ENCODE measurements around the gene DPM2.
A peak's percentile ranks its signal among the peaks of the same experiment; 100 is the strongest.

DPM2 gene

DNA sequence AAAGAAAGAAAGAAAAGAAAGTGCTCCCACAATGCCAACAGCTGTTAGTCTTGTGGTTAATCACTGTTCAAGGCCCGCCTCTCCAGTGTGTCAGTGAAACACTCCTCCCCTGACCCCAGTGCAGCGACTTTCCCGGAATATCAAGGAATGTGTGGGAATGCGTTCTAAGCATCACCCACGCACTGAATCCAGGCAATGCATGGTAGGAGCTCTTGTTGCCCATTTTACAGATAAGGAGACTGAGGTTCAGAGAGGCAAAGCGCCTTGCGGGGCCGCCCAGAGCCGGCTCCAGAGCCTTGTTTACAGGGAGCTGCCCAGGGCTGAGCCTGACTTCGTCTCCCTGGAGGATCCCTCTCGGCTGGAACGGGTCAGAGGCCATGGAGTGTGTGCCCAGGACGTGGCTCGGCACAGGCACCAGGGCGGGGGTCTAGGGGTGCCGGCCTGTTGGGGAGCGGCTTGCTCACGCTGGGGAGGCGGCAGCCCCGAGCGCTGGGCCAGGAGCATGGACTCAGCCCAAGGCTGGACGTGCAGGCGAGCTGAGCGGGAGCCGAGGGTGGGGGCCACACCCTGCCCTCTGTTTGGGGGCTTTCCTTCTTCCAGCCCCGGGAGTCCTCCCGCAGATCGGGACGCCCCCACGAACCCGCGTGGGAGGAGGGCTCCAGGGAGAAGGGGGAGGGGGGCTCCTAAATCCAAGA lies 39.1 kb downstream of the DPM2 start:
- DNase-seq (ENCODE audit: low spot score) = peak; percentile 77

DNA sequence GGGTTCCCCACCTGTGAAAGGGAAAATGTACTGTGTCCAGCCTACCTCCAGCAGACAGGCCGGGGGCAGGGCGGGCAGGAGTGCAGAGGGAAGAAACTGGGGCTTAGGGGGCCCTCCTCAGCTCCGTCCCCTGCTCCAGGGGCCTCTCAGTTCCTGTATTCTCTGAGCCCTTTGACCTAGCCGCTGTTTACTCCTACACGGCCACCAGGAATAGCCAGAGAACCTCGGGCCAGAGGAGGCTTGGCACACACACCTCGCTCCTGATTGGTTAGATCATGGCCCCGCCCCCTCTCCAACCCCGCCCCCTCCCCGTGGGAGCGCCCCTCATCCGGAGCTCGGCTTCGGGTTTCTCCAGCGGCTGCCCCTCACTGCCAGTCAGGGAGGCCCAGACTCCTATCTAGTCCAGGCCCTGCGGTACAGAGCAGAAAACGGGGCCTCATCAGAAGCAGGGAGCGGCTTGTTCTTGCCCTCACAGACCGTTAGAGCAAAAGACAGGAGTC lies 40.4 kb downstream of the DPM2 start:
- peak; percentile 91 for DNase-seq (ENCODE audit: low spot score)

DNA sequence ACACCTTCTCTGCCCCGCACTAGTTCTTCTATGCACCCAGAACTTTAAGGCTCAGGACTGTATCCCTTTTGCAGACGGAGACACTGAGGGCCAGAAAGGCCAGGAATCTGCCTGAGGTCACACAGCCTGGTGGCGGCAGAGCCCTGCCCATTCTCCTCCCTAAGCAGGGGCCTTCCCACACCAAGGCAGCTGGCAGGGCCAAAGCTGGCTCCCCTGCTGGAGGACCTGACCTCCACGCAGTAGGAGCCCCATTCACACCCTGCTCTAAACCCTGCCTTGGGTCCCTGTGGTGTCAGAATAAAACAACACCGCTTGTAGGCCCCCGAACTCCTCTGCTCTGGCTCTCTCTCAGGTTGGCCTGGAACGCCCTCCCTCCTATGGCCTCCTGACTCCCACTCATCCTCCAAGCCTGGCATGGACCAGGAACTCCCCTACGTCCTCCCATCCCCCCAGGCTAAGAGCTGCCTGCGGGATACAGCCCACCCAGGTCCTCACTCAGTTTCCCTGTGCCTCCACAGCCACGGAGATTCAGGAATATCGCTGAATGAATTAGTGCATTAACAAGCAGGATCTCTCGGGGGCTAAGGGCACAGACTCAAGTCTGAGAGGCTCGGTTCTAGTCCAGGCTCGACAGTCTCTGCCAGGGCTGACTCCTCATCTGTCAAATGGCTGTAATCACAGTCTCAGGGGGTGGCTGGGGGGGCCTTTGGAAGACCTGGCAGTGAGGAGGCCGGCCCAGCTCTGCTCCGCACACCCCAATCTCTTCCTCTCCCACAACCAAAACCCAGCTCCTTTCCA lies 41.1 kb downstream of the DPM2 start:
- no peak for DNase-seq (ENCODE audit: low spot score)

DNA sequence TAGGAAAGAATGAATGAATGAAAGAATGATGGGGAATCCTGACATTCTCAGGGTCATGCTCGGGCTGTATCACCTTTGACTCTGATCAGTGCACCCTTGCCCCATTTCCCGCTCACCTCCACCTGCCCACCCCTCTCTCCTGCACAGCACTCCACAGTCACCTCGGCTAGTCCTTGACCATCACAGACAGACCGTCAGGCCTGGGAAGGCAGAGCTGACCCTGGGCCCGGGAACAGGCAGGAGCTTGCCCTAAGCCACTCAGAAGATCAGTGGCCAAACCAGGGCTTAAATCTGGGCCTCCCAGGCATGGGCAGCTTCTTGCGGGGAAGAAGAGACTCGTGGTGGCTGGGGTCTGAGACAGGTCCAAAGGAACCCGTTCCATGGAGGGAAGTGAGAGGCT lies 41.8 kb downstream of the DPM2 start:
- DNase-seq (ENCODE audit: low spot score) = no peak

DNA sequence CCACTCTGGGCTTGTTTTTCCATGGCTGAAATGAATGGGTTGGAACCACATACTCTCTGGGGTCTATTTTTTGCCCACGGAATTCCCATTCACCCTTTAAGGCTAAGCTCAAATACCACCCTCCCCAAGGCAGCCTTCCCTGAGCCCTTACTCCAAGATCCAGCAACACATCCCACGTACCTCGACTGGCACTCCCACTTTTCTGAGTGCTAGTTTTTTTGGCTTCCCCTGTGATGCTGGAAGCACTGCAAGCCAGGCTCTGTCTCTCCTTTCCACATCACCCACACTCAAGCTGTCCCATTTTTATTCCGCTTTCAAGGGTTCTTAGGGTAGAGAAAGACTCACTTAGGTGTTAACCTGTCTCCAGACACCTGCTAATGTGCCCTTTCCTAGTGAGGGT lies 44.3 kb downstream of the DPM2 start:
- DNase-seq (ENCODE audit: low spot score) = no peak

DNA sequence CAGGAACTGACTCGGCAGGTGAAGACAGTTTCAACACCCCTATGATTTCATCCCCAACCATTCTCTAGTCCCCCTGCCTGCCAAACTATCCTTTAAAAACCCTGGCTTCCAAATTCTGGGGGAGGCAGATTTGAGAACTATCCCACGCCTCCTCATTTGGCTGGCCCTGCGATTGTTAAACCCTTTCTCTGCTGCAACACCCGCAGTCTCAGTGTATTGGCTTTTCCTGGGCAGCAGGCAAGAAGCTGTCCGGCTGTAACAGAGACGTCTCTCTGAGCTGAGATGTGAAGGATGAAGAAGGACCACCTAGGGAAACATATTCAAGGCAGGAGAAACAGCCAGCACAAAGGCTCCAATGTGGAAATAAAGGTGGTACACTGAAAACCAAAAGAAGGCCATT lies 44.8 kb downstream of the DPM2 start:
- no peak for DNase-seq (ENCODE audit: low spot score)

DNA sequence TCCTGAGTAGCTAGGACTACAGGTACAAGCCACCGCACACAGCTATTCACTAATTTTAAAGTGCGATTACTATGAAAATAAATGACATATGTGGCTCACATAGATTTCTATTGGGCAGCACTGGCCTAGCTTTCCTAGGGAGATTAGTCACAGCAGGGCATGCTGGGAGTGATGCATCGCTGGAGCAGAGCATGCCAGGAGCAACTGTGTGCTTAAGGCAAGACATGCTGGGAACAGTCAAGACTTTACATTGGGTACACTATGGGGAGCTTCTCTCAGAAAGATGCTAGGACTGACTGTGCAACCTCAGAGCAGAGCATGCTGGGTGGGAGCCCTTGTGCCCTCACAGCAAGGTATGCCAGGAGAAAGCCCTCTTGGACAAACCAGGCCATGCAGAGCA lies 47.6 kb downstream of the DPM2 start:
- DNase-seq (ENCODE audit: low spot score) = no peak

DNA sequence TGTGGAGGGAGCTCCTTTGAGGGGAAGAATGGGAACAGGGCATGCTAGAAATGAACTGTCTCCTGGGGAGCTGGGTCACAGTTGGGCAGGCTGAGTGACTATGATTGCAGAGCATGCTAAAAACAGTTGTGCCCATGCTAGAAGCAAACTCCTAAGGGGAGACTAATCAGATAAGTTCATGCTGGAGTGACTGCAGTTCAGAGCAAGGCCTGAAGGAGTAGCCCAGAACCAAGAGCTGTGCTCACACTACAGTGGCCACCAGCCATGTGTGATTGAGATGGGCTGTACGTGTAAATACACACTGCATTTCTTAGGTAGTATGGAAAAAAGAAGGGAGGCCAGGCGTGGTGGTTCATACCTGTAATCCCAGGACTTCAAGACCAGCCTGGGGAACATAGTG lies 49.9 kb downstream of the DPM2 start:
- no peak for DNase-seq (ENCODE audit: low spot score)

DNA sequence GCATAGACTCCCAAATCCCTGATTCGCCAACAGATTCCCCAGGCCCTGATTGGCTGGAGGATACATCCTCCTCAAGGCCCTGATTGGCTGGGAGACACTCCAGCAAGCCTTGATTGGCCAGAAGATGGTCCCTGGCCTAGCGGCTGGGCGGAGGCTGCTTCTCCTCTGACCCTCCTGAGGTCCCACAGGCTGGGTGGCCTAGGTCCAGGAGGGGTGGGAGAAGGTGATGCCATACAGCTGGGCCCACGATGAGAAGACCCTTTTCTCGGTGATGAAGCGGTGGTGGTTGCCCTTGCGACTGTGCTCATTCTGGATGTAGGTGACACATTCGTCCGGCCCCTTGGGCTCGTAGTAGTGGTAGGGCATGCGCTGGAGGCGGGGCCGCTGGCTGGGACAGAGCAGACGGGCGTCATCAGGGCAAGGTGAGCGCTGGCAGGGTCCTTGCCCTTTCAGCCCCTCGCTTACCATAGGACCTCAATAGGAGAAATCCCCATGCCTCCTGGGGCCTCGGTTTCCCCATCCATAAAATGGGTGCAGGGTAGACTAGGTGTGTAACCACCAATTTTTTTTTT lies 51.2 kb downstream of the DPM2 start:
- DNase-seq (ENCODE audit: low spot score) = no peak

DNA sequence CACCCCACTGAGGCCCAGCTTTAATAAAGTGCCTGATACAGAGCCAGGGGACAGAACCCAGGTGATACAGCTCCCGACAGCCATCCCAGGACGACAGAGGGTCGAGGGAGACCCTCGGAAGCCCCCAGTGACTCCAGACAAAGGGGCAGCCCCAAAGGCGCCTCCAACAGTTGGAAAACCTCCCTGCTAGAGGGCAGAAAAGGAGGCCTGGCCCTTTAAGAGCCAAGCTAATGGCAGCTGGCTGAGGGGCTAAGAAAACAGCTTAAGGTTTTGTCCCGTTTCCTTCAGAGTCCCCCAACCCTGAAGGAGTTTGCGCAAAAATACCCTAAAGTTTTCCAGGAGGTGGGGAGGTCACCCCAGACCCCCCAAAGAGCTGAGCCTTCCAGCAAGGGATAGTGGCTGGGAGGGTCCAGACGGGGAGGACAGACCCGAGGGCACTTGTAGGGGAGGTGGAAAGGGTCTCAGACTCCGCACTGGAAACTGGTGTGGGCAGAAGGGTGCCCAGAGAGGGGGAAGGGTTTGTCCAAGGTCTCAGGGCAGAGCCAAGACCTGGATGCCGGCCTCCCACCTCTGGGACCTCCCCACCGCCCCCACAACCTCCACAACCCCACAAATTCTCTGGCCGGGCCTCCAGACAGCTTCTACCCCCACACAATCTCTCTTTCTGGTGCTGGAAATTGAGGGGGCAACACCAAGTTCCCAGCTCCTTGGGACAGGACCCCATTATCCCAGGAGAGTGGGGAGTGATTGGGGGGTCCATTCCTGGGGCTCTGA lies 52.0 kb downstream of the DPM2 start:
- no peak for DNase-seq (ENCODE audit: low spot score)

Measured in AG08396 (cell line).